GM19455 (cell line): ENCODE results near the gene LINGO4.
"Not testable (repeated sequence)": the region's sequence is repeated elsewhere in the genome, so short reads cannot be mapped to it uniquely, and the experiment has no call there.

Experiments
- ATAC-seq: cut with Tn5 transposase; IDR thresholded peaks from one replicate; pipeline ENCODE4 v1.9.1; 2021; ENCODE audit not compliant: unreplicated experiment

Gene LINGO4

GRCh38 chr1:151782741-151783140 lies 22.5 kb downstream of the LINGO4 start:
- ATAC-seq = no peak

- ATAC-seq = not testable (repeated sequence)
Observed at GRCh38 chr1:151782026-151782425, 23.2 kb downstream of the LINGO4 start.

GRCh38 chr1:151780736-151781135 lies 24.5 kb downstream of the LINGO4 start:
- ATAC-seq = not testable (repeated sequence)

- no peak for ATAC-seq
Observed at GRCh38 chr1:151779852-151780251, 25.4 kb downstream of the LINGO4 start.

- no peak for ATAC-seq
Observed at GRCh38 chr1:151777317-151777716, 27.9 kb downstream of the LINGO4 start.

GRCh38 chr1:151776665-151777062 lies 28.6 kb downstream of the LINGO4 start:
- ATAC-seq = no peak

GRCh38 chr1:151775894-151776664 lies 29.1 kb downstream of the LINGO4 start:
- ATAC-seq = no peak

GRCh38 chr1:151774256-151774922 lies 30.8 kb downstream of the LINGO4 start:
- no peak for ATAC-seq

GRCh38 chr1:151773702-151774101 lies 31.5 kb downstream of the LINGO4 start:
- no peak for ATAC-seq

- not testable (repeated sequence) for ATAC-seq
Observed at GRCh38 chr1:151769270-151769669, 35.9 kb downstream of the LINGO4 start.

- ATAC-seq = not testable (repeated sequence)
Observed at GRCh38 chr1:151768351-151769066, 36.7 kb downstream of the LINGO4 start.

GRCh38 chr1:151763990-151764389 lies 41.2 kb downstream of the LINGO4 start:
- ATAC-seq = no peak

GRCh38 chr1:151762941-151763921 lies 42.0 kb downstream of the LINGO4 start, which contains the start of gene MRPL9:
MRPL9 (minus strand) TSS chr1:151763496; CDS start chr1:151763479, 17 bp downstream.
- peak; percentile 94 for ATAC-seq

GRCh38 chr1:151760597-151761385 lies 44.4 kb downstream of the LINGO4 start:
- no peak for ATAC-seq

GRCh38 chr1:151759241-151759640 lies 46.0 kb downstream of the LINGO4 start:
- no peak for ATAC-seq

GRCh38 chr1:151756291-151756690 lies 48.9 kb downstream of the LINGO4 start:
- no peak for ATAC-seq
